Cardiac fibroblast (primary cell): ENCODE results near the gene SUN2.

Source experiments
- DNase-seq, 2 donors: peaks; one replicate each; pipeline versions ENCODE4 v3.0.0 to v3.0.0-alpha.2; 2010; ENCODE audit warnings: low read depth in 2 of 2
- H3K4me3 ChIP-seq, 2 donors: replicated peaks in 1 of 2; 1 replicate in 1 of 2; 2 replicates in 1 of 2; pipeline ENCODE4 v1.5.1; 2011; ENCODE audit warnings: low read depth in 2 of 2, low read length in 2 of 2, mild to moderate bottlenecking in 2 of 2, moderate library complexity in 1 of 2
- CTCF ChIP-seq: IDR thresholded peaks from one replicate; pipeline ENCODE4 v1.5.1; 2011; ENCODE audit warnings: low read depth, mild to moderate bottlenecking, low read length, inconsistent platforms

Gene SUN2

GRCh38 chr22:38777087-38777671 lies 21.4 kb upstream of the SUN2 start:
- no peak overlapping the region for H3K4me3 ChIP-seq
- no peak for TF ChIP-seq CTCF
- DNase-seq, result no peak

GRCh38 chr22:38776086-38776485 lies 20.3 kb upstream of the SUN2 start:
- DNase-seq, result no peak
- no peak overlapping the region for H3K4me3 ChIP-seq
- TF ChIP-seq CTCF, result no peak

GRCh38 chr22:38775656-38776055 lies 19.9 kb upstream of the SUN2 start:
- no peak for TF ChIP-seq CTCF
- no peak for DNase-seq
- no peak overlapping the region for H3K4me3 ChIP-seq

GRCh38 chr22:38774496-38775166 lies 18.8 kb upstream of the SUN2 start:
- DNase-seq, result no peak
- H3K4me3 ChIP-seq, result no peak overlapping the region
- TF ChIP-seq CTCF, result no peak

DNA sequence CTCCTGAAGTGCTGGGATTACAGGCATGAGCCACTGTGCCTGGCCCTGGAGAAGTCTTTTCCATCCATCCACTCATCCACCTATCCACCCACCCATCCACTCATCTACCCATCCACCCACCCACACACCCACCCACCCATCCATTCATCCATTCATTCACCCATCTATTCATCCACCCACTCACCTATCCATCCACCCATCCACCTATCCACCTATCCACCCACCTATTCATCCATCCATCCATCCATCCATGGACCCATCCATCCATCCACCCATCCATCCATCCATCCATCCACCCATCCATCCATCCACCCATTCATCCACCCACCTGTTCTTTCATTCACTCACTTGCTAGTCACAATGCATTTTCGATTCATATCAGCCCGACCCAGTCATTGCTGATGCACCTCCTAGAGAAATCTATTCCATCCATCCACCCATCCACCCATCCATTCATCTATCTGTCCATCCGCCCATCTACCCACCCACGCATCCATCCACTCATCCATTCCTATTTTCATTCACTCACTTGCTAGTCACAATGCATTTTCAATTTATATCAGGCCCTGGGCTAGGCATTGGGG lies 17.7 kb upstream of the SUN2 start:
- no peak for TF ChIP-seq CTCF
- no peak overlapping the region for H3K4me3 ChIP-seq
- no peak for DNase-seq

GRCh38 chr22:38772623-38772873 lies 16.8 kb upstream of the SUN2 start:
- no peak for DNase-seq
- no peak overlapping the region for H3K4me3 ChIP-seq
- TF ChIP-seq CTCF, result no peak
